H1 (cell line): ENCODE measurements around the gene INPP4B. TPM values are rescaled to one million over a fixed set of nuclear protein-coding genes. Genes with fewer than 3 reads are reported as not detected.
"Not testable (repeated sequence)": the region's sequence is repeated elsewhere in the genome, so short reads cannot be mapped to it uniquely, and the experiment has no call there.

Experiments
- CTCF ChIA-PET: fragments of 300-600 bp; sonication (Branson Sonifier 250); formaldehyde crosslinking; loops from one replicate; lab custom pipeline; 2021; ENCODE audit not compliant: partially characterized antibody; lab: Charles Lee
- POLR2A ChIA-PET: fragments of 300-600 bp; sonication (Branson Sonifier 250); formaldehyde crosslinking; loops from one replicate; lab custom pipeline; 2021; ENCODE audit warnings: inconsistent platforms; ENCODE audit not compliant: partially characterized antibody; lab: Charles Lee
- DNase-seq, 2 experiments: peaks; one replicate each; pipeline versions ENCODE4 v3.0.0 to v3.0.0-alpha.2; 2010 to 2022; ENCODE audit warnings: low spot score in 2 of 2, low read depth in 1 of 2, mixed read lengths in 1 of 2
- FAIRE-seq: peaks from 2 replicates; lab custom pipeline; 2011; peaks lifted over from hg19 to GRCh38; lab: Jason Lieb, UNC
- H2AFZ ChIP-seq: 2 replicates; pipeline ENCODE4 v1.8.1; 2012; ENCODE audit warnings: low read length, inconsistent platforms
- H2AK5ac ChIP-seq: 2 replicates; pipeline ENCODE4 v1.6.1; 2013; ENCODE audit warnings: low read depth, low read length
- H2BK120ac ChIP-seq: replicated peaks from 2 replicates; pipeline ENCODE3; 2013; ENCODE audit warnings: low read depth, low read length, inconsistent platforms
- H2BK12ac ChIP-seq: 2 replicates; pipeline ENCODE4 v1.6.1; 2013; ENCODE audit warnings: low read depth, low read length
- H2BK15ac ChIP-seq: 2 replicates; pipeline ENCODE4 v1.6.1; 2013; ENCODE audit warnings: low read length
- H2BK20ac ChIP-seq: 2 replicates; pipeline ENCODE4 v1.6.1; 2013; ENCODE audit warnings: low read length
- H2BK5ac ChIP-seq: 2 replicates; pipeline ENCODE4 v1.6.1; 2013; ENCODE audit warnings: low read depth, low read length
- H3K14ac ChIP-seq: 2 replicates; pipeline ENCODE4 v1.6.1; 2013; ENCODE audit warnings: inconsistent platforms; ENCODE audit not compliant: insufficient read length
- H3K18ac ChIP-seq: 2 replicates; pipeline ENCODE4 v1.6.1; 2013; ENCODE audit warnings: low read length; ENCODE audit errors: extremely low read depth
- H3K23ac ChIP-seq: 2 replicates; pipeline ENCODE4 v1.6.1; 2013; ENCODE audit warnings: inconsistent platforms; ENCODE audit not compliant: insufficient read length
- H3K23me2 ChIP-seq: 2 replicates; pipeline ENCODE4 v1.6.1; 2013; ENCODE audit warnings: low read depth, low read length
- H3K27ac ChIP-seq: 2 replicates; pipeline ENCODE4 v1.6.1; 2011; ENCODE audit warnings: low read depth, low read length, inconsistent platforms
- H3K27me3 ChIP-seq, 4 experiments: replicated peaks in 1 of 4; 1 replicate in 1 of 4; 2 replicates in 3 of 4; pipeline versions ENCODE4 v1.6.1 to v1.8.1; 2011 to 2013; ENCODE audit warnings: low read length in 3 of 4, mild to moderate bottlenecking in 3 of 4, inconsistent platforms in 2 of 4, mixed read lengths in 2 of 4, moderate library complexity in 1 of 4; ENCODE audit not compliant: control insufficient read depth in 3 of 4, insufficient read depth in 3 of 4; ENCODE audit errors: extremely low read depth in 1 of 4
- H3K36me3 ChIP-seq, 4 experiments: 2 replicates each; pipeline versions ENCODE4 v1.6.1 to v1.8.1; 2011 to 2013; ENCODE audit warnings: mild to moderate bottlenecking in 4 of 4, low read length in 3 of 4, moderate library complexity in 2 of 4, control low read depth in 1 of 4, inconsistent platforms in 1 of 4; ENCODE audit not compliant: insufficient read depth in 4 of 4, control insufficient read depth in 2 of 4
- H3K4ac ChIP-seq: replicated peaks from 2 replicates; pipeline ENCODE3; 2013; ENCODE audit warnings: low read length, low read depth, mixed read lengths, inconsistent platforms; ENCODE audit not compliant: insufficient read length
- H3K4me1 ChIP-seq, 4 experiments: replicated peaks in 1 of 4; 1 replicate in 1 of 4; 2 replicates in 3 of 4; pipeline versions ENCODE4 v1.6.1 to v1.8.1; 2011 to 2013; ENCODE audit warnings: low read length in 3 of 4, inconsistent platforms in 2 of 4, mixed read lengths in 1 of 4; ENCODE audit not compliant: insufficient read depth in 4 of 4, control insufficient read depth in 3 of 4
- H3K4me2 ChIP-seq, 2 experiments: 2 replicates each; pipeline versions ENCODE4 v1.6.1 to v1.8.1; 2011 to 2013; ENCODE audit warnings: low read depth in 2 of 2, low read length in 2 of 2, control low read depth in 1 of 2, inconsistent platforms in 1 of 2, mild to moderate bottlenecking in 1 of 2; ENCODE audit not compliant: insufficient read depth in 1 of 2
- H3K4me3 ChIP-seq, 4 experiments: fragments of 200-600, 300-600 bp in 1 of 4; sonication (generic), shearing (Covaris generic), sonication (Bioruptor Twin) in 1 of 4; 2 replicates each; pipeline versions ENCODE4 v1.5.1 to v1.8.1; 2011 to 2016; ENCODE audit warnings: low read length in 4 of 4, low read depth in 3 of 4, control low read depth in 2 of 4, inconsistent platforms in 2 of 4, mild to moderate bottlenecking in 2 of 4, mixed read lengths in 1 of 4, moderate library complexity in 1 of 4; ENCODE audit not compliant: insufficient read depth in 2 of 4; ENCODE audit errors: extremely low read depth in 1 of 4
- H3K56ac ChIP-seq: replicated peaks from 2 replicates; pipeline ENCODE3; 2013; ENCODE audit warnings: low read depth, mild to moderate bottlenecking, mixed read lengths, low read length, inconsistent platforms; ENCODE audit not compliant: insufficient read length
- H3K79me1 ChIP-seq: 2 replicates; pipeline ENCODE4 v1.6.1; 2013; ENCODE audit warnings: low read depth, low read length, control low read depth
- H3K79me2 ChIP-seq, 2 experiments: 2 replicates each; pipeline versions ENCODE4 v1.6.1 to v1.8.1; 2012 to 2013; ENCODE audit warnings: low read length in 2 of 2, mild to moderate bottlenecking in 2 of 2, inconsistent platforms in 1 of 2; ENCODE audit not compliant: insufficient read depth in 2 of 2, control insufficient read depth in 1 of 2
- H3K9ac ChIP-seq, 4 experiments: replicated peaks in 1 of 4; 1 replicate in 1 of 4; 2 replicates in 3 of 4; pipeline versions ENCODE4 v1.6.1 to v1.8.1; 2011 to 2013; ENCODE audit warnings: low read depth in 3 of 4, low read length in 3 of 4, control low read depth in 2 of 4, mild to moderate bottlenecking in 2 of 4, moderate library complexity in 2 of 4, inconsistent platforms in 1 of 4; ENCODE audit errors: extremely low read depth in 1 of 4
- H3K9me3 ChIP-seq, 2 experiments: 2 replicates each; pipeline versions ENCODE4 v1.6.1 to v1.8.1; 2012 to 2013; ENCODE audit warnings: mild to moderate bottlenecking in 2 of 2, moderate library complexity in 2 of 2, control low read depth in 1 of 2, inconsistent platforms in 1 of 2, low read depth in 1 of 2, low read length in 1 of 2, mixed read lengths in 1 of 2; ENCODE audit not compliant: insufficient read depth in 2 of 2
- H4K20me1 ChIP-seq, 2 experiments: replicated peaks in 1 of 2; 2 replicates each; pipeline versions ENCODE3 to v1.8.1; 2011 to 2013; ENCODE audit warnings: inconsistent platforms in 2 of 2, low read length in 2 of 2, mild to moderate bottlenecking in 1 of 2; ENCODE audit not compliant: insufficient read depth in 2 of 2, control insufficient read depth in 1 of 2
- H4K5ac ChIP-seq: 2 replicates; pipeline ENCODE4 v1.6.1; 2013; ENCODE audit warnings: low read length, low read depth, mixed read lengths, inconsistent platforms; ENCODE audit not compliant: insufficient read length
- H4K8ac ChIP-seq: 2 replicates; pipeline ENCODE4 v1.8.0; 2013; ENCODE audit warnings: mild to moderate bottlenecking, moderate library complexity, low read length, inconsistent platforms; ENCODE audit not compliant: insufficient read depth; ENCODE audit errors: extremely low read depth
- H4K91ac ChIP-seq: replicated peaks from 2 replicates; pipeline ENCODE3; 2013; ENCODE audit warnings: low read length, mixed read lengths, inconsistent platforms; ENCODE audit not compliant: insufficient read length
- WGBS, 2 experiments: shearing (Covaris generic) in 1 of 2; methylation state at CpG; one replicate each; pipeline versions ENCODE4 v1.1.6 to v1.1.7; 2013 to 2015; ENCODE audit warnings: low lambda C conversion rate in 2 of 2, mixed read lengths in 2 of 2, inconsistent platforms in 1 of 2, low coverage in 1 of 2, missing lambda C conversion rate in 1 of 2; ENCODE audit not compliant: insufficient replicate concordance in 2 of 2, insufficient coverage in 1 of 2, insufficient read length in 1 of 2; ENCODE audit errors: extremely low coverage in 1 of 2, missing lambda C conversion rate in 1 of 2; 5-methylcytosine and 5-hydroxymethylcytosine counted together
- polyA plus RNA-seq, 7 experiments: library from polyadenylated mRNA; depleted of rRNA in 3 of 7; stranded (reverse) in 5 of 7; unstranded in 2 of 7; fragments of >200 nt in 5 of 7; fragments of 200-250 nt in 2 of 7; gene quantifications; 1 replicate in 5 of 7; 2 replicates in 1 of 7; 4 replicates in 1 of 7; pipeline versions ENCODE4 v1.2.1 to v1.2.3, GENCODE V29; 2011 to 2013; ENCODE audit warnings: missing spikeins in 2 of 7, mixed read lengths in 2 of 7
- total RNA-seq: library from RNA; stranded (reverse); fragmentation: NEBNext Ultra II Directional; extraction: Animal tissue kit (Norgen Biotek cat#: 25700); gene quantifications from 2 replicates; pipeline ENCODE4 v1.2.1, GENCODE V29; 2021

INPP4B gene
- total and polyA plus RNA-seq, 2 of the 8 experiments (the other 6 are each of a cell fraction or from before 2014, with no cell fraction given) = 0.11 to 0.54 TPM

GRCh38 chr4:142397364-142397991 is 448.6 kb downstream of the INPP4B start:
- H3K36me3 ChIP-seq, CTCF ChIA-PET, DNase-seq, H4K5ac ChIP-seq, H3K18ac ChIP-seq, H4K20me1 ChIP-seq, H3K27me3 ChIP-seq, H2BK120ac ChIP-seq, H3K23me2 ChIP-seq, H2AFZ ChIP-seq, H3K9ac ChIP-seq, H4K91ac ChIP-seq, H3K14ac ChIP-seq, H3K4me2 ChIP-seq, H3K79me1 ChIP-seq, H3K23ac ChIP-seq, H3K9me3 ChIP-seq, H3K4me3 ChIP-seq, H2BK20ac ChIP-seq, FAIRE-seq, H3K79me2 ChIP-seq, H2BK5ac ChIP-seq, H3K4ac ChIP-seq, H2BK12ac ChIP-seq, H2BK15ac ChIP-seq, H3K4me1 ChIP-seq, H3K27ac ChIP-seq, H4K8ac ChIP-seq, H2AK5ac ChIP-seq, H3K56ac ChIP-seq: not testable (repeated sequence)
- POLR2A ChIA-PET = interaction anchor here (1.2 kb wide), 1 partner anchor 9 kb away, joined by 4 read pairs; no protein-coding TSS in a partner anchor
- WGBS, 2 experiments = 87% methylated on average over 16 of the region's 16 CpGs; no CpG with 5 or more reads in 1 of the 2 experiments
